H1 (cell line): ENCODE results near the gene TMEM139. TPM values are rescaled to one million over a fixed set of nuclear protein-coding genes. Genes with fewer than 3 reads are reported as not detected.

Source experiments
- CTCF ChIA-PET: fragments of 300-600 bp; sonication (Branson Sonifier 250); formaldehyde crosslinking; loops from one replicate; lab custom pipeline; 2021; ENCODE audit not compliant: partially characterized antibody; lab: Charles Lee
- POLR2A ChIA-PET: fragments of 300-600 bp; sonication (Branson Sonifier 250); formaldehyde crosslinking; loops from one replicate; lab custom pipeline; 2021; ENCODE audit warnings: inconsistent platforms; ENCODE audit not compliant: partially characterized antibody; lab: Charles Lee
- DNase-seq, 2 experiments: peaks; one replicate each; pipeline versions ENCODE4 v3.0.0 to v3.0.0-alpha.2; 2010 to 2022; ENCODE audit warnings: low spot score in 2 of 2, low read depth in 1 of 2, mixed read lengths in 1 of 2
- FAIRE-seq: peaks from 2 replicates; lab custom pipeline; 2011; peaks lifted over from hg19 to GRCh38; lab: Jason Lieb, UNC
- H2AFZ ChIP-seq: 2 replicates; pipeline ENCODE4 v1.8.1; 2012; ENCODE audit warnings: low read length, inconsistent platforms
- H2AK5ac ChIP-seq: 2 replicates; pipeline ENCODE4 v1.6.1; 2013; ENCODE audit warnings: low read depth, low read length
- H2BK120ac ChIP-seq: replicated peaks from 2 replicates; pipeline ENCODE3; 2013; ENCODE audit warnings: low read depth, low read length, inconsistent platforms
- H2BK12ac ChIP-seq: 2 replicates; pipeline ENCODE4 v1.6.1; 2013; ENCODE audit warnings: low read depth, low read length
- H2BK15ac ChIP-seq: 2 replicates; pipeline ENCODE4 v1.6.1; 2013; ENCODE audit warnings: low read length
- H2BK20ac ChIP-seq: 2 replicates; pipeline ENCODE4 v1.6.1; 2013; ENCODE audit warnings: low read length
- H2BK5ac ChIP-seq: 2 replicates; pipeline ENCODE4 v1.6.1; 2013; ENCODE audit warnings: low read depth, low read length
- H3K14ac ChIP-seq: 2 replicates; pipeline ENCODE4 v1.6.1; 2013; ENCODE audit warnings: inconsistent platforms; ENCODE audit not compliant: insufficient read length
- H3K18ac ChIP-seq: 2 replicates; pipeline ENCODE4 v1.6.1; 2013; ENCODE audit warnings: low read length; ENCODE audit errors: extremely low read depth
- H3K23ac ChIP-seq: 2 replicates; pipeline ENCODE4 v1.6.1; 2013; ENCODE audit warnings: inconsistent platforms; ENCODE audit not compliant: insufficient read length
- H3K23me2 ChIP-seq: 2 replicates; pipeline ENCODE4 v1.6.1; 2013; ENCODE audit warnings: low read depth, low read length
- H3K27ac ChIP-seq: 2 replicates; pipeline ENCODE4 v1.6.1; 2011; ENCODE audit warnings: low read depth, low read length, inconsistent platforms
- H3K27me3 ChIP-seq, 4 experiments: replicated peaks in 1 of 4; 1 replicate in 1 of 4; 2 replicates in 3 of 4; pipeline versions ENCODE4 v1.6.1 to v1.8.1; 2011 to 2013; ENCODE audit warnings: low read length in 3 of 4, mild to moderate bottlenecking in 3 of 4, inconsistent platforms in 2 of 4, mixed read lengths in 2 of 4, moderate library complexity in 1 of 4; ENCODE audit not compliant: control insufficient read depth in 3 of 4, insufficient read depth in 3 of 4; ENCODE audit errors: extremely low read depth in 1 of 4
- H3K36me3 ChIP-seq, 4 experiments: 2 replicates each; pipeline versions ENCODE4 v1.6.1 to v1.8.1; 2011 to 2013; ENCODE audit warnings: mild to moderate bottlenecking in 4 of 4, low read length in 3 of 4, moderate library complexity in 2 of 4, control low read depth in 1 of 4, inconsistent platforms in 1 of 4; ENCODE audit not compliant: insufficient read depth in 4 of 4, control insufficient read depth in 2 of 4
- H3K4ac ChIP-seq: replicated peaks from 2 replicates; pipeline ENCODE3; 2013; ENCODE audit warnings: low read length, low read depth, mixed read lengths, inconsistent platforms; ENCODE audit not compliant: insufficient read length
- H3K4me1 ChIP-seq, 4 experiments: replicated peaks in 1 of 4; 1 replicate in 1 of 4; 2 replicates in 3 of 4; pipeline versions ENCODE4 v1.6.1 to v1.8.1; 2011 to 2013; ENCODE audit warnings: low read length in 3 of 4, inconsistent platforms in 2 of 4, mixed read lengths in 1 of 4; ENCODE audit not compliant: insufficient read depth in 4 of 4, control insufficient read depth in 3 of 4
- H3K4me2 ChIP-seq, 2 experiments: 2 replicates each; pipeline versions ENCODE4 v1.6.1 to v1.8.1; 2011 to 2013; ENCODE audit warnings: low read depth in 2 of 2, low read length in 2 of 2, control low read depth in 1 of 2, inconsistent platforms in 1 of 2, mild to moderate bottlenecking in 1 of 2; ENCODE audit not compliant: insufficient read depth in 1 of 2
- H3K4me3 ChIP-seq, 4 experiments: fragments of 200-600, 300-600 bp in 1 of 4; sonication (generic), shearing (Covaris generic), sonication (Bioruptor Twin) in 1 of 4; 2 replicates each; pipeline versions ENCODE4 v1.5.1 to v1.8.1; 2011 to 2016; ENCODE audit warnings: low read length in 4 of 4, low read depth in 3 of 4, control low read depth in 2 of 4, inconsistent platforms in 2 of 4, mild to moderate bottlenecking in 2 of 4, mixed read lengths in 1 of 4, moderate library complexity in 1 of 4; ENCODE audit not compliant: insufficient read depth in 2 of 4; ENCODE audit errors: extremely low read depth in 1 of 4
- H3K56ac ChIP-seq: replicated peaks from 2 replicates; pipeline ENCODE3; 2013; ENCODE audit warnings: low read depth, mild to moderate bottlenecking, mixed read lengths, low read length, inconsistent platforms; ENCODE audit not compliant: insufficient read length
- H3K79me1 ChIP-seq: 2 replicates; pipeline ENCODE4 v1.6.1; 2013; ENCODE audit warnings: low read depth, low read length, control low read depth
- H3K79me2 ChIP-seq, 2 experiments: 2 replicates each; pipeline versions ENCODE4 v1.6.1 to v1.8.1; 2012 to 2013; ENCODE audit warnings: low read length in 2 of 2, mild to moderate bottlenecking in 2 of 2, inconsistent platforms in 1 of 2; ENCODE audit not compliant: insufficient read depth in 2 of 2, control insufficient read depth in 1 of 2
- H3K9ac ChIP-seq, 4 experiments: replicated peaks in 1 of 4; 1 replicate in 1 of 4; 2 replicates in 3 of 4; pipeline versions ENCODE4 v1.6.1 to v1.8.1; 2011 to 2013; ENCODE audit warnings: low read depth in 3 of 4, low read length in 3 of 4, control low read depth in 2 of 4, mild to moderate bottlenecking in 2 of 4, moderate library complexity in 2 of 4, inconsistent platforms in 1 of 4; ENCODE audit errors: extremely low read depth in 1 of 4
- H3K9me3 ChIP-seq, 2 experiments: 2 replicates each; pipeline versions ENCODE4 v1.6.1 to v1.8.1; 2012 to 2013; ENCODE audit warnings: mild to moderate bottlenecking in 2 of 2, moderate library complexity in 2 of 2, control low read depth in 1 of 2, inconsistent platforms in 1 of 2, low read depth in 1 of 2, low read length in 1 of 2, mixed read lengths in 1 of 2; ENCODE audit not compliant: insufficient read depth in 2 of 2
- H4K20me1 ChIP-seq, 2 experiments: replicated peaks in 1 of 2; 2 replicates each; pipeline versions ENCODE3 to v1.8.1; 2011 to 2013; ENCODE audit warnings: inconsistent platforms in 2 of 2, low read length in 2 of 2, mild to moderate bottlenecking in 1 of 2; ENCODE audit not compliant: insufficient read depth in 2 of 2, control insufficient read depth in 1 of 2
- H4K5ac ChIP-seq: 2 replicates; pipeline ENCODE4 v1.6.1; 2013; ENCODE audit warnings: low read length, low read depth, mixed read lengths, inconsistent platforms; ENCODE audit not compliant: insufficient read length
- H4K8ac ChIP-seq: 2 replicates; pipeline ENCODE4 v1.8.0; 2013; ENCODE audit warnings: mild to moderate bottlenecking, moderate library complexity, low read length, inconsistent platforms; ENCODE audit not compliant: insufficient read depth; ENCODE audit errors: extremely low read depth
- H4K91ac ChIP-seq: replicated peaks from 2 replicates; pipeline ENCODE3; 2013; ENCODE audit warnings: low read length, mixed read lengths, inconsistent platforms; ENCODE audit not compliant: insufficient read length
- BRCA1 ChIP-seq: IDR thresholded peaks from 2 replicates; pipeline ENCODE4 v1.6.1; 2012; ENCODE audit warnings: low read depth, low read length, improper control_type of control experiment
- CHD2 ChIP-seq: IDR thresholded peaks from 2 replicates; pipeline ENCODE4 v1.6.1; 2012; ENCODE audit warnings: low read length, improper control_type of control experiment
- JUN ChIP-seq: IDR thresholded peaks from 2 replicates; pipeline ENCODE4 v1.6.1; 2011; ENCODE audit warnings: low read depth, mild to moderate bottlenecking, improper control_type of control experiment, low read length
- KDM5A ChIP-seq: fragments of 200-600 bp; IDR thresholded peaks from 2 replicates; pipeline ENCODE4 v1.7.1; 2012; ENCODE audit warnings: mild to moderate bottlenecking, low read length, inconsistent platforms, mixed read lengths
- POLR2AphosphoS5 ChIP-seq: IDR thresholded peaks from 2 replicates; pipeline ENCODE4 v1.6.1; 2011; ENCODE audit warnings: low read depth, low read length
- RFX5 ChIP-seq: IDR thresholded peaks from 2 replicates; pipeline ENCODE4 v1.6.1; 2011; ENCODE audit warnings: low read depth, low read length, improper control_type of control experiment, borderline replicate concordance
- RNF2 ChIP-seq: fragments of 200-900, 300-1000 bp; sonication (generic); IDR thresholded peaks from 2 replicates; pipeline ENCODE4 v1.7.1; 2016; ENCODE audit warnings: borderline replicate concordance, low read depth, mild to moderate bottlenecking, antibody characterized with exemption, low read length; ENCODE audit not compliant: poor library complexity, severe bottlenecking; ENCODE audit errors: missing control alignments
- WGBS, 2 experiments: shearing (Covaris generic) in 1 of 2; methylation state at CpG; one replicate each; pipeline versions ENCODE4 v1.1.6 to v1.1.7; 2013 to 2015; ENCODE audit warnings: low lambda C conversion rate in 2 of 2, mixed read lengths in 2 of 2, inconsistent platforms in 1 of 2, low coverage in 1 of 2, missing lambda C conversion rate in 1 of 2; ENCODE audit not compliant: insufficient replicate concordance in 2 of 2, insufficient coverage in 1 of 2, insufficient read length in 1 of 2; ENCODE audit errors: extremely low coverage in 1 of 2, missing lambda C conversion rate in 1 of 2; 5-methylcytosine and 5-hydroxymethylcytosine counted together
- polyA plus RNA-seq, 7 experiments: library from polyadenylated mRNA; depleted of rRNA in 3 of 7; stranded (reverse) in 5 of 7; unstranded in 2 of 7; fragments of >200 nt in 5 of 7; fragments of 200-250 nt in 2 of 7; gene quantifications; 1 replicate in 5 of 7; 2 replicates in 1 of 7; 4 replicates in 1 of 7; pipeline versions ENCODE4 v1.2.1 to v1.2.3, GENCODE V29; 2011 to 2013; ENCODE audit warnings: missing spikeins in 2 of 7, mixed read lengths in 2 of 7
- total RNA-seq: library from RNA; stranded (reverse); fragmentation: NEBNext Ultra II Directional; extraction: Animal tissue kit (Norgen Biotek cat#: 25700); gene quantifications from 2 replicates; pipeline ENCODE4 v1.2.1, GENCODE V29; 2021
- TF ChIP-seq, protein P1 (sequence below): IDR thresholded peaks from 2 replicates; pipeline ENCODE4 v1.6.1; 2011; ENCODE audit warnings: low read depth, mild to moderate bottlenecking, low read length; ENCODE audit not compliant: insufficient read depth

TMEM139 gene
- total and polyA plus RNA-seq, 2 of the 8 experiments (the other 6 are each of a cell fraction or from before 2014, with no cell fraction given): 3.2 to 6.7 TPM

DNA sequence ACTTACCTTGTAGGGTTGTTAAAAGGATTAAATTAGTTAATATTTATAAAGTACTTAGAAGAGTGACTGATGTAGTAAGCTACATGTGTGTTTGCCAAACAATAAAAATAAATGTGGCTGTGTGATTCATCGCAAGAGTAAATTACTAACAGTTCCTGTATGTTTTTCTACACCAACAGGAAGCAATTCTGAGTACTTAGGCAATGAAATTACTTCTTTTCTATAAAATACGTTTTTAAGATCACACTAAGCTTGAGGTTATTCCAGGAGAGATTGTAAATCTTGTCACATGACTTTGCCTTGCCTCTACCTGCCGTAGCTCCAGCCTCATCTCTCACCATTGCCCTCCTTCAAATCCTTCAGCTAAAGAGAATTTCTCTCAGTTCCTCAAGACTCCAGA, 39.6 kb upstream of the TMEM139 start:
- Histone ChIP-seq H3K56ac (no peak overlapping the region), H3K27me3 (no peaks in the 10 kb centered on the region; a peak in 2 of 7 replicates), H2BK5ac (no peak overlapping the region), H2BK120ac (no peak overlapping the region), H4K8ac (no peak overlapping the region), H3K79me2 (no peaks in the 10 kb centered on the region), H4K20me1 (no peaks in the 10 kb centered on the region), H2BK12ac (no peak overlapping the region), H3K4me2 (no peak overlapping the region), H3K23ac (no peak overlapping the region), H3K14ac (no peak overlapping the region), H3K79me1 (no peaks in the 10 kb centered on the region), H2BK20ac (no peak overlapping the region), H3K23me2 (no peaks in the 10 kb centered on the region), H3K4me1 (no peaks in the 10 kb centered on the region), H2BK15ac (no peak overlapping the region), H3K27ac (no peak overlapping the region), H2AFZ (no peak overlapping the region), H4K5ac (no peak overlapping the region), H3K4me3 (no peak overlapping the region), H3K18ac (no peak overlapping the region), H3K9me3 (no peaks in the 10 kb centered on the region), H4K91ac (no peak overlapping the region), H3K9ac (no peak overlapping the region), H2AK5ac (no peak overlapping the region), H3K36me3 (no peaks in the 10 kb centered on the region), H3K4ac (no peak overlapping the region)
- ChIA-PET POLR2A (no interaction called here), CTCF (interaction anchor here (1.0 to 2.5 kb wide), 6 partner anchors 11 to 277 kb away, joined by 3 to 8 read pairs (median 4); no protein-coding TSS in a partner anchor)
- WGBS, 2 experiments: 68% methylated on average over 3 of the region's 3 CpGs; no CpG with 5 or more reads in 1 of the 2 experiments
- FAIRE-seq (no peak), DNase-seq (no peak)
- TF ChIP-seq CHD2: no peak
- TF ChIP-seq RNF2: no peak
- no peak for TF ChIP-seq POLR2AphosphoS5
- no peak for TF ChIP-seq BRCA1
- no peak for TF ChIP-seq RFX5
- TF ChIP-seq KDM5A: no peak
- no peak for TF ChIP-seq JUN
- TF ChIP-seq, protein P1, sequence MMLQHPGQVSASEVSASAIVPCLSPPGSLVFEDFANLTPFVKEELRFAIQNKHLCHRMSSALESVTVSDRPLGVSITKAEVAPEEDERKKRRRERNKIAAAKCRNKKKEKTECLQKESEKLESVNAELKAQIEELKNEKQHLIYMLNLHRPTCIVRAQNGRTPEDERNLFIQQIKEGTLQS: no peak
